Mesenchymal stem cell (in vitro differentiated cells and primary cell): ENCODE measurements around the gene CAPN5.

Experiments used
- DNase-seq: peaks from one replicate; pipeline ENCODE4 v3.0.0-alpha.2; 2013
- H2AFZ ChIP-seq: one replicate; pipeline ENCODE4 v1.6.1; 2013; ENCODE audit warnings: low read depth, mild to moderate bottlenecking, control low read depth, inconsistent platforms, low read length, moderate library complexity
- H2AK5ac ChIP-seq: 2 replicates; pipeline ENCODE4 v1.6.1; 2013; ENCODE audit warnings: low read length, moderate library complexity, mild to moderate bottlenecking, inconsistent platforms; ENCODE audit not compliant: severe bottlenecking
- H2BK120ac ChIP-seq: one replicate; pipeline ENCODE4 v1.6.1; 2013; ENCODE audit warnings: low read depth, mild to moderate bottlenecking, inconsistent platforms, low read length, moderate library complexity
- H2BK12ac ChIP-seq, 2 experiments: one replicate each; pipeline ENCODE4 v1.6.1; 2013; ENCODE audit warnings: inconsistent platforms in 2 of 2, low read length in 2 of 2, mild to moderate bottlenecking in 2 of 2, moderate library complexity in 2 of 2, control low read depth in 1 of 2
- H2BK15ac ChIP-seq: one replicate; pipeline ENCODE4 v1.6.1; 2013; ENCODE audit warnings: mild to moderate bottlenecking, low read depth, inconsistent platforms; ENCODE audit not compliant: poor library complexity, severe bottlenecking
- H2BK5ac ChIP-seq: 2 replicates; pipeline ENCODE4 v1.6.1; 2013; ENCODE audit warnings: low read depth, mild to moderate bottlenecking, low read length, control low read depth, inconsistent platforms; ENCODE audit not compliant: poor library complexity, severe bottlenecking
- H3K14ac ChIP-seq, 2 experiments: one replicate each; pipeline ENCODE4 v1.6.1; 2013; ENCODE audit warnings: inconsistent platforms in 2 of 2, low read length in 2 of 2, control low read depth in 1 of 2, mild to moderate bottlenecking in 1 of 2, moderate library complexity in 1 of 2
- H3K18ac ChIP-seq, 2 experiments: one replicate each; pipeline ENCODE4 v1.6.1; 2013; ENCODE audit warnings: inconsistent platforms in 2 of 2, low read length in 2 of 2, control low read depth in 1 of 2, low read depth in 1 of 2, mild to moderate bottlenecking in 1 of 2
- H3K23ac ChIP-seq, 2 experiments: one replicate each; pipeline ENCODE4 v1.6.1; 2013; ENCODE audit warnings: inconsistent platforms in 2 of 2, low read length in 2 of 2, mild to moderate bottlenecking in 2 of 2, moderate library complexity in 2 of 2, control low read depth in 1 of 2
- H3K27ac ChIP-seq: 2 replicates; pipeline ENCODE4 v1.5.1; 2013; ENCODE audit warnings: mild to moderate bottlenecking, moderate library complexity, low read length, control low read depth, inconsistent platforms; ENCODE audit not compliant: poor library complexity, severe bottlenecking
- H3K27me3 ChIP-seq, 2 experiments: 2 replicates each; pipeline versions ENCODE4 v1.6.1 to v1.7.0; 2013; ENCODE audit warnings: low read length in 2 of 2, mild to moderate bottlenecking in 2 of 2, moderate library complexity in 2 of 2, control low read depth in 1 of 2, inconsistent platforms in 1 of 2; ENCODE audit not compliant: control insufficient read depth in 1 of 2, insufficient read depth in 1 of 2
- H3K36me3 ChIP-seq, 2 experiments: 2 replicates each; pipeline versions ENCODE4 v1.6.1 to v1.7.0; 2013; ENCODE audit warnings: low read length in 2 of 2, control low read depth in 1 of 2, inconsistent platforms in 1 of 2, low read depth in 1 of 2, mild to moderate bottlenecking in 1 of 2; ENCODE audit not compliant: insufficient read depth in 2 of 2, control insufficient read depth in 1 of 2
- H3K4ac ChIP-seq, 2 experiments: one replicate each; pipeline ENCODE4 v1.6.1; 2013; ENCODE audit warnings: inconsistent platforms in 2 of 2, low read length in 2 of 2, mild to moderate bottlenecking in 2 of 2, moderate library complexity in 2 of 2, control low read depth in 1 of 2, low read depth in 1 of 2
- H3K4me1 ChIP-seq: 2 replicates; pipeline ENCODE4 v1.6.1; 2013; ENCODE audit warnings: low read depth, low read length, control low read depth; ENCODE audit not compliant: control insufficient read depth, insufficient read depth
- H3K4me2 ChIP-seq: 2 replicates; pipeline ENCODE4 v1.6.1; 2013; ENCODE audit warnings: low read length, mild to moderate bottlenecking, inconsistent platforms; ENCODE audit not compliant: poor library complexity, severe bottlenecking
- H3K4me3 ChIP-seq, 2 experiments: 2 replicates each; pipeline versions ENCODE4 v1.5.1 to v1.7.0; 2013; ENCODE audit warnings: low read length in 2 of 2, mild to moderate bottlenecking in 2 of 2, control low read depth in 1 of 2, low read depth in 1 of 2; ENCODE audit not compliant: insufficient read depth in 1 of 2
- H3K79me1 ChIP-seq: replicated peaks from 2 replicates; pipeline ENCODE4 v1.6.1; 2013; ENCODE audit warnings: mild to moderate bottlenecking, control low read depth, low read length, inconsistent platforms; ENCODE audit not compliant: poor library complexity, severe bottlenecking
- H3K9ac ChIP-seq: 2 replicates; pipeline ENCODE4 v1.7.0; 2013; ENCODE audit warnings: mild to moderate bottlenecking, low read length, moderate library complexity
- H3K9me3 ChIP-seq: 2 replicates; pipeline ENCODE4 v1.7.0; 2013; ENCODE audit warnings: mild to moderate bottlenecking, low read length; ENCODE audit not compliant: control insufficient read depth
- H4K8ac ChIP-seq: one replicate; pipeline ENCODE4 v1.6.1; 2013; ENCODE audit warnings: inconsistent platforms, mild to moderate bottlenecking, low read length, moderate library complexity
- H4K91ac ChIP-seq: one replicate; pipeline ENCODE4 v1.6.1; 2013; ENCODE audit warnings: mild to moderate bottlenecking, low read length, inconsistent platforms
- WGBS: methylation state at CpG from one replicate; pipeline ENCODE4 v1.1.7; 2013; ENCODE audit warnings: mixed read lengths; 5-methylcytosine and 5-hydroxymethylcytosine counted together

The CAPN5 gene

DNA sequence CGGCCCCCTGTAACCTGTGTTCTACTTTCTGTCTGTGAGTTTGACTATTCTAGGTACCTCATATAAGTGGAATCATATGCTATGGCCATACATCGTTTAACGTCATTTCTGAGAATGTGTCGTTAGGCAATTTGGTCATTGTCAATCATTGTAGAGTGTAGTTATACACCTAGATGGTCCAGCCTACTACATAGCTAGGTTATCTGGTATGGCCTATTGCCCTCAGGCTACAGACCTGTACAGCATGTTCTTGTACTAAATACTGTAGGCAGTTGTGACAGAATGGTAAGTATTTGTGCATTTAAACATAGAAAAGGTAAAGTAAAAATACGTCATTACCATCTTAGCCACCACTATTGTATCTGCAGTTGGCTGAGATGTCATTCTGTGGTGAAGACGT lies 96.5 kb downstream of the CAPN5 start:
- H3K4me1 ChIP-seq, result no peaks in the 10 kb centered on the region
- H3K4me2 ChIP-seq, result no peak overlapping the region
- peaks cover 54 to 63% of the 10 kb centered on the region in 2 experiments for H3K27me3 ChIP-seq
- no peak overlapping the region for H4K91ac ChIP-seq
- DNase-seq, result no peak
- no peak overlapping the region for H3K18ac ChIP-seq
- no peak overlapping the region for H2BK5ac ChIP-seq
- H2BK15ac ChIP-seq, result no peak overlapping the region
- no peak overlapping the region for H2AFZ ChIP-seq
- no peak overlapping the region for H2BK12ac ChIP-seq
- no peak overlapping the region for H3K14ac ChIP-seq
- WGBS, result 93% methylated on average over 4 of the region's 6 CpGs
- H3K4ac ChIP-seq, result no peak overlapping the region
- no peaks in the 10 kb centered on the region for H3K36me3 ChIP-seq
- H4K8ac ChIP-seq, result no peak overlapping the region
- no peak overlapping the region for H3K23ac ChIP-seq
- H3K79me1 ChIP-seq, result no peaks in the 10 kb centered on the region
- H3K27ac ChIP-seq, result no peak overlapping the region
- no peak overlapping the region for H3K4me3 ChIP-seq
- H3K9ac ChIP-seq, result no peak overlapping the region
- H2AK5ac ChIP-seq, result no peak overlapping the region
- no peak overlapping the region for H2BK120ac ChIP-seq
- no peaks in the 10 kb centered on the region for H3K9me3 ChIP-seq

DNA sequence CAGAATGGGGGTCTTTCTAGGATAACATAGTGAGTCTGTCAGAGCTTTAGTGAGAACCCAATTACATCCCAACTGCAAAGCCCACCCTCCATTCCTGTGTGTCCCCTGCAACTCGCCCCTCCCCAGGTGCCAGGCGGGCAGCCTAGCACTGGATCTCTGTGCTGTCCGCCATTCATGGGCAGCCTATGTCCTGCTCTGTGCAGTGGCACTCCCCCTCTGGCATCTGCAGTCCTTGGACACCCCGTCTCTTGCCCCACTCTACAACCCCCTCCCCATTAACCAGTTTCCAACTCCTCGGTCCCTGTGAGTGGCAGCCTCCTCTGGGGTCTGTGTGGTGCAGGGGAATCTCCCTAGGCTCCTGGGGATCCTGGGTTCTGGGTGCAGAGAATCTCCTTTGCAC lies 98.3 kb downstream of the CAPN5 start:
- no peak overlapping the region for H3K4ac ChIP-seq
- H2BK15ac ChIP-seq, result no peak overlapping the region
- no peak overlapping the region for H3K23ac ChIP-seq
- H3K4me1 ChIP-seq, result no peaks in the 10 kb centered on the region
- no peak overlapping the region for H3K4me2 ChIP-seq
- 77% methylated on average over 5 of the region's 5 CpGs for WGBS
- no peak overlapping the region for H2BK12ac ChIP-seq
- no peak overlapping the region for H3K4me3 ChIP-seq
- no peak for DNase-seq
- H3K27me3 ChIP-seq, result peaks cover 37 to 53% of the 10 kb centered on the region in 2 experiments
- no peak overlapping the region for H2BK5ac ChIP-seq
- H4K91ac ChIP-seq, result no peak overlapping the region
- no peak overlapping the region for H3K14ac ChIP-seq
- H2AFZ ChIP-seq, result no peak overlapping the region
- no peak overlapping the region for H3K9ac ChIP-seq
- no peak overlapping the region for H3K18ac ChIP-seq
- no peaks in the 10 kb centered on the region for H3K36me3 ChIP-seq
- no peaks in the 10 kb centered on the region for H3K9me3 ChIP-seq
- no peak overlapping the region for H3K27ac ChIP-seq
- H2BK120ac ChIP-seq, result no peak overlapping the region
- H2AK5ac ChIP-seq, result no peak overlapping the region
- H3K79me1 ChIP-seq, result no peaks in the 10 kb centered on the region
- no peak overlapping the region for H4K8ac ChIP-seq

- Histone ChIP-seq H3K4ac (no peak overlapping the region), H2BK12ac (no peak overlapping the region), H3K27me3 (peaks cover 29 to 45% of the 10 kb centered on the region in 2 experiments), H2BK120ac (no peak overlapping the region), H3K4me1 (no peaks in the 10 kb centered on the region), H3K4me3 (no peak overlapping the region), H3K9me3 (no peaks in the 10 kb centered on the region), H3K9ac (no peak overlapping the region), H2BK5ac (no peak overlapping the region), H3K14ac (no peak overlapping the region), H2AK5ac (no peak overlapping the region), H3K18ac (no peak overlapping the region), H2AFZ (no peak overlapping the region), H4K8ac (no peak overlapping the region), H3K36me3 (no peaks in the 10 kb centered on the region), H3K79me1 (no peaks in the 10 kb centered on the region), H3K4me2 (no peak overlapping the region), H3K23ac (no peak overlapping the region), H3K27ac (no peak overlapping the region), H2BK15ac (no peak overlapping the region), H4K91ac (no peak overlapping the region)
- 92% methylated on average over 8 of the region's 8 CpGs for WGBS
- DNase-seq, result no peak
Observed at GRCh38 chr11:77166021-77166420, 99.2 kb downstream of the CAPN5 start.

GRCh38 chr11:77167111-77167626 lies 100.4 kb downstream of the CAPN5 start:
- Histone ChIP-seq H2BK120ac (no peak overlapping the region), H2BK12ac (no peak overlapping the region), H3K9me3 (no peaks in the 10 kb centered on the region), H3K36me3 (no peaks in the 10 kb centered on the region), H2AFZ (no peak overlapping the region), H3K18ac (no peak overlapping the region), H3K23ac (no peak overlapping the region), H3K79me1 (no peaks in the 10 kb centered on the region), H2BK15ac (no peak overlapping the region), H3K4ac (no peak overlapping the region), H2AK5ac (no peak overlapping the region), H3K4me2 (no peak overlapping the region), H3K4me1 (peaks cover 4% of the 10 kb centered on the region), H3K4me3 (no peak overlapping the region), H3K27ac (no peak overlapping the region), H4K8ac (no peak overlapping the region), H3K27me3 (peaks cover 21 to 35% of the 10 kb centered on the region in 2 experiments), H3K9ac (no peak overlapping the region), H2BK5ac (no peak overlapping the region), H4K91ac (no peak overlapping the region), H3K14ac (no peak overlapping the region)
- 88% methylated on average over 9 of the region's 9 CpGs for WGBS
- DNase-seq, result no peak
